ENCODE measurements around the gene COL23A1.

- no peak for TF ChIP-seq CTCF (IDR thresholded peaks at IDR 0.05; ENCODE audit: poor library complexity)
- TF ChIP-seq EZH2 (IDR thresholded peaks at IDR 0.05; ENCODE audit: borderline replicate concordance), result no peak
- TF ChIP-seq EZH2phosphoT487 (IDR thresholded peaks at IDR 0.05; ENCODE audit: low read depth, severe bottlenecking, unreplicated experiment), result no peak
Measured at GRCh38 chr5:178353461-178353860, 236.7 kb downstream of the COL23A1 start.

Measured in hepatocyte (in vitro differentiated cells).